K562 (cell line): Measurements from ENCODE around the gene APOL2. TPM values are rescaled to one million over a fixed set of nuclear protein-coding genes. Genes with fewer than 3 reads are reported as not detected.

Experiments used
- ATAC-seq: fragments of 200-7000 bp; cut with Tn5 transposase; 3 replicates; pipeline ENCODE4 v1.9.1; 2020; ENCODE audit warnings: moderate library complexity
- BruUV-seq: library from RNA; stranded (reverse); fragments of 400-500 nt; replicated peaks from 2 replicates; lab custom pipeline; 2021; lab: Mats Ljungman, UMichigan
- CTCF ChIA-PET: fragments of 300-600 bp; formaldehyde crosslinking; extraction: SDS; loops from one replicate; lab custom pipeline; 2021; ENCODE audit warnings: low intra/inter-chr PET ratio; lab: Yijun Ruan, JAX
- POLR2A ChIA-PET: fragments of 300-600, 350-650 bp; sonication (Branson Sonifier 250); formaldehyde crosslinking; extraction: SDS; loops from one replicate; lab custom pipeline; 2021; ENCODE audit warnings: antibody characterized with exemption, inconsistent platforms; lab: Yijun Ruan, JAX
- DNase-seq, 4 experiments: peaks; one replicate each; pipeline versions ENCODE4 v3.0.0 to v3.0.0-alpha.2; 2011 to 2018; ENCODE audit warnings: low spot score in 3 of 4, mixed read lengths in 3 of 4; ENCODE audit errors: extremely low read depth in 1 of 4
- FAIRE-seq: peaks from 2 replicates; lab custom pipeline; 2011; peaks lifted over from hg19 to GRCh38; lab: Jason Lieb, UNC
- H2AFZ ChIP-seq: 2 replicates; pipeline ENCODE4 v1.6.0; 2011; ENCODE audit warnings: low read depth, low read length, control low read depth, inconsistent platforms
- H3K27ac ChIP-seq: fragments of 200-600 bp; 3 replicates; pipeline ENCODE4 v1.8.0; 2011; ENCODE audit warnings: low read depth, mild to moderate bottlenecking, control low read depth, inconsistent platforms, low read length, moderate library complexity, mixed read lengths; ENCODE audit errors: extremely low read depth
- H3K27me3 ChIP-seq, 2 experiments: fragments of 300-600 bp in 1 of 2; 2 replicates in 1 of 2; 3 replicates in 1 of 2; pipeline versions ENCODE4 v1.6.0 to v1.8.0; 2011; ENCODE audit warnings: inconsistent platforms in 2 of 2, low read length in 2 of 2, mild to moderate bottlenecking in 1 of 2, mixed read lengths in 1 of 2, moderate library complexity in 1 of 2; ENCODE audit not compliant: control insufficient read depth in 2 of 2, insufficient read depth in 2 of 2
- H3K36me3 ChIP-seq: fragments of 300-600 bp; 3 replicates; pipeline ENCODE4 v1.8.0; 2011; ENCODE audit warnings: mild to moderate bottlenecking, low read length, inconsistent platforms; ENCODE audit not compliant: control insufficient read depth, insufficient read depth
- H3K4me1 ChIP-seq, 2 experiments: fragments of 200-600 bp in 1 of 2; replicated peaks in 1 of 2; 2 replicates in 1 of 2; 3 replicates in 1 of 2; pipeline versions ENCODE4 v1.5.1 to v1.8.0; 2011; ENCODE audit warnings: inconsistent platforms in 2 of 2, low read length in 2 of 2, mild to moderate bottlenecking in 1 of 2, mixed read lengths in 1 of 2, moderate library complexity in 1 of 2; ENCODE audit not compliant: control insufficient read depth in 2 of 2, insufficient read depth in 2 of 2
- H3K4me2 ChIP-seq: 2 replicates; pipeline ENCODE4 v1.6.1; 2011; ENCODE audit warnings: low read length, control low read depth, inconsistent platforms, mixed read lengths; ENCODE audit not compliant: insufficient read depth
- H3K4me3 ChIP-seq: fragments of 200-600 bp; sonication (generic), shearing (Covaris generic); 2 replicates; pipeline ENCODE4 v1.5.1; 2016; ENCODE audit warnings: control low read depth, inconsistent platforms
- H3K79me2 ChIP-seq: fragments of 200-600 bp; 3 replicates; pipeline ENCODE4 v1.8.0; 2011; ENCODE audit warnings: low read length, inconsistent platforms; ENCODE audit not compliant: control insufficient read depth, insufficient read depth
- H3K9ac ChIP-seq, 2 experiments: 2 replicates each; pipeline versions ENCODE4 v1.6.0 to v1.6.1; 2011; ENCODE audit warnings: low read depth in 2 of 2, low read length in 2 of 2, control low read depth in 1 of 2, inconsistent platforms in 1 of 2, mild to moderate bottlenecking in 1 of 2, mixed read lengths in 1 of 2; ENCODE audit not compliant: insufficient read depth in 1 of 2
- H3K9me1 ChIP-seq: one replicate; pipeline ENCODE4 v1.6.0; 2011; ENCODE audit warnings: inconsistent platforms, mild to moderate bottlenecking, low read length, moderate library complexity; ENCODE audit not compliant: control insufficient read depth, insufficient read depth
- H3K9me3 ChIP-seq: replicated peaks from 2 replicates; pipeline ENCODE4 v1.5.1; 2011; ENCODE audit warnings: low read depth, low read length, inconsistent platforms; ENCODE audit not compliant: control insufficient read depth, insufficient read depth
- H4K20me1 ChIP-seq: replicated peaks from 2 replicates; pipeline ENCODE4 v1.6.1; 2011; ENCODE audit warnings: low read length, inconsistent platforms, mixed read lengths; ENCODE audit not compliant: control insufficient read depth, insufficient read depth
- CBX5 ChIP-seq: IDR thresholded peaks from 2 replicates; pipeline ENCODE4 v1.6.1; 2014; ENCODE audit warnings: low read depth, borderline replicate concordance
- FOXJ2 ChIP-seq: fragments of 200-800 bp; sonication (Bioruptor generic); IDR thresholded peaks from 2 replicates; pipeline ENCODE4 v1.6.1; 2016; ENCODE audit warnings: missing genetic modification characterization, missing compliant biosample characterization
- MEIS2 ChIP-seq: fragments of 450-650 bp; IDR thresholded peaks from 2 replicates; pipeline ENCODE4 v1.6.1; 2014; ENCODE audit warnings: mild to moderate bottlenecking; ENCODE audit not compliant: partially characterized antibody
- ZNF143 ChIP-seq: sonication (generic); formaldehyde crosslinking; IDR thresholded peaks from 2 replicates; pipeline ENCODE4 v1.9.0; 2022; ENCODE audit warnings: mild to moderate bottlenecking, missing genetic modification reagents
- WGBS: fragments of 100-300 bp; shearing (Covaris generic); methylation state at CpG from one replicate; pipeline ENCODE4 v1.1.6; 2016; ENCODE audit warnings: low coverage, mixed read lengths; ENCODE audit not compliant: insufficient coverage; ENCODE audit errors: missing lambda C conversion rate; 5-methylcytosine and 5-hydroxymethylcytosine counted together
- in situ Hi-C: fragments of 300-500 bp; cut with MboI; formaldehyde crosslinking; loops from 4 replicates; pipeline ENCODE4 v1.15.0; 2018; ENCODE audit warnings: inconsistent platforms, mixed read lengths
- intact Hi-C: fragments of 100-400 bp; cut with micrococcal nuclease; formaldehyde crosslinking; loops from 2 replicates; pipeline ENCODE4 v1.14.2; 2022
- polyA plus RNA-seq, 8 experiments: library from polyadenylated mRNA; depleted of rRNA in 4 of 8; stranded (reverse) in 5 of 8; unstranded in 3 of 8; fragments of >200 nt; fragmentation: Nextera tagmentation in 2 of 8; fragmentation: Illumina TruSeq in 1 of 8; extraction: Ambion mirVana in 2 of 8; extraction: Trizol in 1 of 8; gene quantifications; 2 replicates each; pipeline versions ENCODE4 v1.2.1 to v1.2.3, GENCODE V29; 2011 to 2014; ENCODE audit warnings: inconsistent platforms in 1 of 8, missing spikeins in 1 of 8
- total RNA-seq, 7 experiments: library from RNA; depleted of rRNA in 6 of 7; stranded (reverse); fragments of >200 nt in 6 of 7; fragmentation: Illumina TruSeq in 2 of 7; extraction: Trizol in 2 of 7; gene quantifications; 2 replicates each; pipeline versions ENCODE4 v1.2.1 to v1.2.3, GENCODE V29; 2011 to 2021; ENCODE audit warnings: low replicate concordance in 1 of 7
- TF ChIP-seq, protein P1 (sequence below): fragments of 450-650 bp; IDR thresholded peaks from 2 replicates; pipeline ENCODE4 v1.6.1; 2014; ENCODE audit warnings: low read depth, mild to moderate bottlenecking, moderate library complexity, borderline replicate concordance

APOL2 gene
- total and polyA plus RNA-seq, 9 of the 15 experiments (the other 6 are each of a cell fraction or from before 2014, with no cell fraction given): 2.7 to 10.6 (median 8.9) TPM

GRCh38 chr22:36194385-36194784, 44.9 kb downstream of the APOL2 start:
- CTCF ChIA-PET: interaction anchor here (1.7 kb wide), 1 partner anchor 27 kb away, joined by 6 read pairs; no protein-coding TSS in a partner anchor
- BruUV-seq: no TSS peak

More at GRCh38 chr22:36194385-36194784, 44.9 kb downstream of the APOL2 start:
- ATAC-seq (no peak), FAIRE-seq (no peak), DNase-seq (no peak)
- H3K9me1 ChIP-seq: no peaks in the 10 kb centered on the region
- H3K4me1 ChIP-seq: peaks cover 21 to 27% of the 10 kb centered on the region in 2 experiments; a peak in 4 of 5 replicates
- in situ Hi-C loops (no loop called here), intact Hi-C loops (loop anchor here (2.0 kb wide), 1 partner anchor 92 kb away; no protein-coding TSS in a partner anchor)
- H4K20me1 ChIP-seq: no peaks in the 10 kb centered on the region
- POLR2A ChIA-PET: interaction anchor here (1.0 kb wide), 1 partner anchor 92 kb away, joined by 3 read pairs; no protein-coding TSS in a partner anchor
- H3K9me3 ChIP-seq: no peaks in the 10 kb centered on the region
- H3K9ac ChIP-seq: no peak overlapping the region
- 75% methylated on average over 1 of the region's 2 CpGs for WGBS
- H2AFZ ChIP-seq: no peak overlapping the region
- no peaks in the 10 kb centered on the region for H3K27me3 ChIP-seq
- no peaks in the 10 kb centered on the region; the same call in 1 of the 3 replicates for H3K79me2 ChIP-seq
- TF ChIP-seq MEIS2 (no peak), ZNF143 (CRISPR knock-in tag) (no peak), CBX5 (no peak), FOXJ2 (tag) (no peak)
- TF ChIP-seq, protein P1, sequence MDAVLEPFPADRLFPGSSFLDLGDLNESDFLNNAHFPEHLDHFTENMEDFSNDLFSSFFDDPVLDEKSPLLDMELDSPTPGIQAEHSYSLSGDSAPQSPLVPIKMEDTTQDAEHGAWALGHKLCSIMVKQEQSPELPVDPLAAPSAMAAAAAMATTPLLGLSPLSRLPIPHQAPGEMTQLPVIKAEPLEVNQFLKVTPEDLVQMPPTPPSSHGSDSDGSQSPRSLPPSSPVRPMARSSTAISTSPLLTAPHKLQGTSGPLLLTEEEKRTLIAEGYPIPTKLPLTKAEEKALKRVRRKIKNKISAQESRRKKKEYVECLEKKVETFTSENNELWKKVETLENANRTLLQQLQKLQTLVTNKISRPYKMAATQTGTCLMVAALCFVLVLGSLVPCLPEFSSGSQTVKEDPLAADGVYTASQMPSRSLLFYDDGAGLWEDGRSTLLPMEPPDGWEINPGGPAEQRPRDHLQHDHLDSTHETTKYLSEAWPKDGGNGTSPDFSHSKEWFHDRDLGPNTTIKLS: no peak
- no peak overlapping the region for H3K27ac ChIP-seq
- peaks cover 29% of the 10 kb centered on the region; the same call in 1 of the 3 replicates for H3K36me3 ChIP-seq
- no peak overlapping the region for H3K4me2 ChIP-seq
- no peak overlapping the region for H3K4me3 ChIP-seq
